Endothelial cell (in vitro differentiated cells): ENCODE measurements around the gene RGS7. TPM values are rescaled to one million over a fixed set of nuclear protein-coding genes. Genes with fewer than 3 reads are reported as not detected.

ENCODE experiments used
- DNase-seq: peaks from one replicate; pipeline ENCODE4 v3.0.0; 2021; ENCODE audit warnings: low spot score
- H3K27ac Mint-ChIP-seq: one replicate; pipeline ENCODE4 v1.8.0; 2021; ENCODE audit warnings: mixed read lengths, inconsistent platforms; ENCODE audit not compliant: unreplicated experiment
- H3K27me3 Mint-ChIP-seq: one replicate; pipeline ENCODE4 v1.8.0; 2021; ENCODE audit warnings: mild to moderate bottlenecking, moderate library complexity, mixed read lengths, inconsistent platforms; ENCODE audit not compliant: unreplicated experiment
- H3K36me3 Mint-ChIP-seq: one replicate; pipeline ENCODE4 v1.8.0; 2021; ENCODE audit warnings: mild to moderate bottlenecking, low read depth, mixed read lengths, inconsistent platforms; ENCODE audit not compliant: unreplicated experiment
- H3K4me1 Mint-ChIP-seq: one replicate; pipeline ENCODE4 v1.8.0; 2021; ENCODE audit warnings: mild to moderate bottlenecking, mixed read lengths, inconsistent platforms; ENCODE audit not compliant: unreplicated experiment
- H3K4me3 Mint-ChIP-seq: one replicate; pipeline ENCODE4 v1.8.0; 2021; ENCODE audit warnings: mild to moderate bottlenecking, mixed read lengths, inconsistent platforms; ENCODE audit not compliant: unreplicated experiment
- H3K9me3 Mint-ChIP-seq: one replicate; pipeline ENCODE4 v1.8.0; 2021; ENCODE audit warnings: mixed read lengths, inconsistent platforms; ENCODE audit not compliant: unreplicated experiment
- total RNA-seq: library from RNA; stranded (reverse); fragmentation: NEBNext Ultra II Directional; extraction: Animal tissue kit (Norgen Biotek cat#: 25700); gene quantifications from one replicate; pipeline ENCODE4 v1.2.1, GENCODE V29; 2021; ENCODE audit not compliant: unreplicated experiment
- TF ChIP-seq, protein P1 (sequence below): fragments of 200-600 bp; sonication (generic); IDR thresholded peaks from one replicate; pipeline ENCODE4 v1.5.0; 2021; ENCODE audit warnings: antibody characterized with exemption; ENCODE audit not compliant: unreplicated experiment

Gene RGS7
- total RNA-seq, 1 donor from 2014 or later = 1.4 TPM

DNA sequence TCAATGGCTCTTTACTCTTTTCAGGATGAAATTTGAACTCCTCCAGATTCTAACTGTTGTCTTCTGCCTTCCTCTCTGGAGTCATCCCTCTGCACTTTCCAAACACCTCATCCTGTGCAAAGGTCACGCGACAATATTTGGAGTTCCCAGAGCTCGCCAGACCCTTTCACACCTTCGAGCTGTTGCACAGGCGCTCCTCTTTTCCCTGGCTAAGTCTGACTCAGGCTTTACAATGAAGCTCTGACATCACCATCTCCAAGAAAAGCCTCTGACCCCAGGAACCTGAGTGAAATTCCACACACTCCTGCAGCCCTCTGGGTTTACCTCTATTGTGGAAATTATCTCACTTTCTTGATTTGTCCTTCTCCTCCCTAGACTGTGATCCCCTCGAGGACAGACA, 270.3 kb downstream of the RGS7 start:
- no peaks in the 10 kb centered on the region for H3K27me3 Mint-ChIP-seq
- TF ChIP-seq, protein P1, sequence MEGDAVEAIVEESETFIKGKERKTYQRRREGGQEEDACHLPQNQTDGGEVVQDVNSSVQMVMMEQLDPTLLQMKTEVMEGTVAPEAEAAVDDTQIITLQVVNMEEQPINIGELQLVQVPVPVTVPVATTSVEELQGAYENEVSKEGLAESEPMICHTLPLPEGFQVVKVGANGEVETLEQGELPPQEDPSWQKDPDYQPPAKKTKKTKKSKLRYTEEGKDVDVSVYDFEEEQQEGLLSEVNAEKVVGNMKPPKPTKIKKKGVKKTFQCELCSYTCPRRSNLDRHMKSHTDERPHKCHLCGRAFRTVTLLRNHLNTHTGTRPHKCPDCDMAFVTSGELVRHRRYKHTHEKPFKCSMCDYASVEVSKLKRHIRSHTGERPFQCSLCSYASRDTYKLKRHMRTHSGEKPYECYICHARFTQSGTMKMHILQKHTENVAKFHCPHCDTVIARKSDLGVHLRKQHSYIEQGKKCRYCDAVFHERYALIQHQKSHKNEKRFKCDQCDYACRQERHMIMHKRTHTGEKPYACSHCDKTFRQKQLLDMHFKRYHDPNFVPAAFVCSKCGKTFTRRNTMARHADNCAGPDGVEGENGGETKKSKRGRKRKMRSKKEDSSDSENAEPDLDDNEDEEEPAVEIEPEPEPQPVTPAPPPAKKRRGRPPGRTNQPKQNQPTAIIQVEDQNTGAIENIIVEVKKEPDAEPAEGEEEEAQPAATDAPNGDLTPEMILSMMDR = no peak
- H3K27ac Mint-ChIP-seq = no peak overlapping the region
- H3K36me3 Mint-ChIP-seq = no peaks in the 10 kb centered on the region
- no peak overlapping the region for H3K4me3 Mint-ChIP-seq
- no peak for DNase-seq
- H3K9me3 Mint-ChIP-seq = no peaks in the 10 kb centered on the region
- no peaks in the 10 kb centered on the region for H3K4me1 Mint-ChIP-seq

DNA sequence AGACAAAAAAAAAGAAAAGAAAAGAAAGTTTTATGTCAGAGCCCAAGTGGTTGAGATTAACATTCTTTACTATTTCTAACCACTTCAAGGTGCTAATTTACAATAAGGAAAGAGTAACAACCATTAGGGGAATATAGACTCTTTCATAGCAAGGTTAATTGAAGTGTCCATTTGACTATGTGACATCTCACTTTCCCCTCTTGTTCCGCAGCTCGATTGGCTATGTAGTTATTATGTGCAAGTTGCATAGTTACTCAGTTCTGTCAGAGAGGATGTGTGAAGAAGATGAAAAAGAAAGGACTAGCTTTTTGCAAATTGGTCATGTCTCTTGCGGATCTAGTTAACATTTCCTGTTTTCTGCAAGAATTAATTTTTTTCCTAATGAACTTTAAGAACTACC, 273.7 kb downstream of the RGS7 start:
- TF ChIP-seq, protein P1 = no peak
- no peaks in the 10 kb centered on the region for H3K4me1 Mint-ChIP-seq
- no peaks in the 10 kb centered on the region for H3K9me3 Mint-ChIP-seq
- no peak for DNase-seq
- H3K27me3 Mint-ChIP-seq = no peaks in the 10 kb centered on the region
- no peaks in the 10 kb centered on the region for H3K36me3 Mint-ChIP-seq
- no peak overlapping the region for H3K4me3 Mint-ChIP-seq
- no peak overlapping the region for H3K27ac Mint-ChIP-seq

DNA sequence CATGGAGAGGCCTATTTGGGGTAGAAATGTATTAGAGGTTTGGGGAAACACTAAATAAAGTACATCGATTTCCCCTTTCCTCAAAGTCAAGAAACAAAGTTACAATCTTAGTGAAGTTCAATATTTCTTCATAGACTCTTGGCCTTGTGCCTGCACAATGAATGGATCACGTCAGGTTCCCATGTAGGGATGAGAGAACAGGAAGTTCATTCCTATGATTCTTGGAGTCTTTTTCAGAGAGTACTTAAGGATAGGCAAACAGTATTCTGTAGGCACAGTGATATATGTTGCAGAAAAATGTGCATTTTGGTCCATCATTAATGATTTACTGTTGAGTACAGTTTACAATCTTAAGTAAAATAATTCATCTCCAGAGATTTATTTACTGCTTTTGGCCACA, 275.5 kb downstream of the RGS7 start:
- H3K27me3 Mint-ChIP-seq = no peaks in the 10 kb centered on the region
- no peak overlapping the region for H3K4me3 Mint-ChIP-seq
- no peak for DNase-seq
- H3K9me3 Mint-ChIP-seq = no peaks in the 10 kb centered on the region
- H3K36me3 Mint-ChIP-seq = no peaks in the 10 kb centered on the region
- H3K27ac Mint-ChIP-seq = no peak overlapping the region
- TF ChIP-seq, protein P1 = no peak
- no peaks in the 10 kb centered on the region for H3K4me1 Mint-ChIP-seq

DNA sequence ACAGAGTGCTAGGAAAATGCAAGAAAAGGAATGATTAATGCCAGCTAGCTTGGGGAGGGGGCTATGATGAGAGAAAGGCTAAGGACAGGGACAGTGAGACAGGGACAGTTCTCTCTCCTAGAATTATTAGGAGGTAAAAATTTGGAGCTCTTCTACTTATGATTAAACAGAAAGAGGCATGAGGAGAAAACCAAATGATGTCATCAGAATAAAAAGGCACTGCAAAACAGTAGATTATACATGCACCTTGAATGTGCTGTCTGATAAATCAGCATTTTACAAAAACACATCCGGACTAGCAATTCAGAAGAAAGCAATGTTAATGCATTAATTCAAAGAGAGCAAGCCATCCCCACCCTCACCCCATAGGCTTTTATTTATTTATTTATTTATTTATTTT, 277.5 kb downstream of the RGS7 start:
- Mint-ChIP-seq H3K36me3 (no peaks in the 10 kb centered on the region), H3K4me3 (no peak overlapping the region), H3K9me3 (no peaks in the 10 kb centered on the region), H3K4me1 (no peaks in the 10 kb centered on the region), H3K27me3 (no peaks in the 10 kb centered on the region), H3K27ac (no peak overlapping the region)
- TF ChIP-seq, protein P1 = no peak
- DNase-seq = no peak

DNA sequence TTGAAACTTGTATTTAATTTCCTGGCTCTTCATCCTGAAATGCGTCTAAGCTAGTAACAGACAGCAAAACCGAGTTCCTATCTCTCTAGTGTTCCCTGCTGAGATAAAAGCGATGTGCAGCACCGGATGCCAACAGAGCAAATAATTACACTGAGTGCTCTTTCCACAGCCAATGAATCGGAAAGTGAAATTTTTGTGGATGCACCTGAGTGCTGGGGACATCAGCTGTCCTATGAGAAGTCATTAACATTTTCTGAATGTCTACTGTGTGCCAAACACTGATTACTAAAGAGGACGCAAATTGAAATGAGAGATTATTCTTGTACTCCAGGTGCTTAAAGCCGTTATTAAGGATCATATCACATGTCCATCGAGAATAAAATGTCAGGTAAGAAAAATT, 278.0 kb downstream of the RGS7 start:
- DNase-seq = no peak
- H3K27me3 Mint-ChIP-seq = no peaks in the 10 kb centered on the region
- H3K9me3 Mint-ChIP-seq = no peaks in the 10 kb centered on the region
- TF ChIP-seq, protein P1 = no peak
- no peaks in the 10 kb centered on the region for H3K4me1 Mint-ChIP-seq
- H3K4me3 Mint-ChIP-seq = no peak overlapping the region
- no peak overlapping the region for H3K27ac Mint-ChIP-seq
- H3K36me3 Mint-ChIP-seq = no peaks in the 10 kb centered on the region
